Kidney tubule cell (primary cell): ENCODE data around the gene NRXN3.
A peak's percentile ranks its signal among the peaks of the same experiment; 100 is the strongest.
"Not testable (repeated sequence)": the region's sequence is repeated elsewhere in the genome, so short reads cannot be mapped to it uniquely, and the experiment has no call there.

Experiments used
- DNase-seq: peaks from one replicate; pipeline ENCODE4 v3.0.0-alpha.2; 2018; ENCODE audit warnings: low spot score

The NRXN3 gene

DNA sequence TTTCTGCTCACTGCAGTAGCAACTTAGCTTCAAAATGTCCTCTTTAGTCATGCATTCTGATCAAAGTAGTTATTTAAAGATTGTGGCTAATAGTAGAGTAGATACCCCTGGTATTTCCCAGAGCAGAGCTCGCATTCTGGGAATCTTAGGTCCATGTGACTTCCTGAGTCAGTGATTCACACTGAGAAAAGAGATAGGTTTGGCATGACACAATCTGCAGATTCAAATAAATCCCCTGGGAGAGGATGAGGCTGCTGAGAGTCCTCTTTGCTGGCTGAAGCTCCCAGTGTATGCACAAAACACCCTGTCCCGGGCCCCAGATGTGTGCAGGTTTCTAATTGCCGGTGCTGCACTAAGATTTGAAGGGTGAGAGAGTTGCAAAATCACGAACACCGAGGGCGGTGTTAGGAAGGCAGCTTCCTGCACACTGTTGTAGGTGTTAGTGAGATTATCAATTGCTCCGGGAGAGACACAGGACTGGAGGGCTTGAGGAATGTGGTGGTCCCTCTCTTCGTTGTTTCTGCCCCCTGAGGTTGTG is 233.2 kb downstream of the NRXN3 start:
- peak; percentile 96 for DNase-seq

DNA sequence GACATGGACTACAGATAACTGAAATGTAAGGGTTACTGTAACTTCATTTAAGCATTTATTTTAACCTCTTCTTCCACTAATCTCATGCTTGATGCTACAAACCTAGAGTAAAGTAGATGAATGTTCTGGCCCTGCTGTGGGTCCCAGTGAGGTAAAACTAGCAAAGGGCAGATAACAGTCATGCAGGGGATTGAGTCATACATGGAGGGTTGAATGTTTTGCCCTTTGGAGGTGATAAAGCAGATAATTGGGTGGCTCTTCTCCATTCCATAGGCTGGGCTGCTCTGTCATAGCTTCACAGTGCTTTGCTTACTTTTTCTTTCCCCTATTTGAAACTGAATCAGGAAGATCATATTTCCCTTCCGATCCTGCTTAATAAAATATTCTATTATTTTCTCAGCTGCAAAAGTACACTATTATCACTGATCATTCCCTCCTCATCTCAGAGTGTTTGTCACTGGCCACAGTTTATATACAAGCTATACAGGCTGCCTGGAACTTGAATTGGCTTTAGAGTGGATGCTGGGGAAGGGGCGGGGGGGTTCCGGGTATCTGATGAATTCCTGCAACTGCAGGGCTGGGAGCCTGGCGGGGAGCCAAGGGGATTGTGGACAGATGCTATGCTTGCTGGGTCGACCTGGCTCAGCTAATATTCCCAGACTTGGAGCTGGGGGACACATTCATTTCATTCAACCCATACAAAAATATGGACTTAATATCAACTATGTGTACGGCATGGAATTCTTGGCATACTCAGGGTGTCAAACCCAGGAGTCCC is 235.1 kb downstream of the NRXN3 start:
- peak; percentile 62 for DNase-seq

DNA sequence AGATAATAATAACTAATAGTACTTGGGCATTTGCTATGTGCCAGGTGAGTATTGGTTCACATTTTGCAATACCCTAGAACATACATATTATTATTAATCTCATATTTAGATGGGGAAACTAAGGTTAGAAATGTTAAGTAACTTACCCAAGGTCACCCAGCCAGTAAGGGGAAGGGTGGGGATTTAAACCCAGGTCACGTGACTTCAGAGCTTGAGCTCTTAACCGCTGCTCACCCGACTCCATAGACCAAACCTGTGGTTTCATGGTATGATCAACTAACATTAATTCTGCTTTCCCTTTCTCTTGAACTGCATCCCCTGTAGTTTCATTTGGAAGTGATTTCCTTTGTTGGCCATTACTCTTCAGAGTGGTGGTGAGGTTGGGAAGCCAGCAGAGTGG is 242.3 kb downstream of the NRXN3 start:
- DNase-seq: peak; percentile 6

DNA sequence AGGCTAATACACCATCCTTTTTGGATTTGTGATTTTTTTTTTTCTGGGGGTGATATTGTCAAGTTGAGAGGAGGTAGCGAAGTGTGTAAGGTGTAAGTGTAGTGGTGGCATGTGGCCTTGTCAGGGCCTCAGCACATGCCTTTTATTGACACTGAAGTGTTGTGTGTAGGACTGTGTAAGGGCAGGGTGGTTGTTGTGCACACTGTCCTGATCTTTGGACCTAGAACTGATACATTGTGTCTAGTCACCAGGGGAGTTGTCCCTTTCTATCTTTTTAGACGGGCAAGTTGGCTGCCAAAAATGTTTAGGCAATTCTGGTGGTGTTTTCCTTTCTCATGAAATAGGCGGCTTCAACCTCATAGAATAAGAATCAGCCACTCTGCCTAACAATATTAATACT is 244.0 kb downstream of the NRXN3 start:
- no peak for DNase-seq

DNA sequence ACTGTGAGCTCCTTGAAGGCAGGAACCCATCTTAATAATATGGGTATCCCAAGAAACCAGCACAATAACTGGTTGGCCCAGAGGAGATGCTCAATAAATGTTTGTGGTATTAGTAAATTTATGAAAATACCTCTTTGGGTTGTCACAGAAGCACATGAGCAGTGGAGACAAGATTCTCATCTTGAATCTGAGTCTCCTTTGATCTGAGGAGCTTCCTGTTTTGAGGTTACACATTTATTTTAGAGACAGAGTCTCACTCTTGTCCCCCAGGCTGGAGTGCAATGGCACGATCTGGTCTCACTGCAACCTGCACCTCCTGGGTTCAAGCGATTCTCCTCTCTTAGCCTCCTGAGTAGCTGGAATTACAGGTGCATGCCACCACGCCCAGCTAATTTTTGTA is 247.4 kb downstream of the NRXN3 start:
- no peak for DNase-seq

- DNase-seq: peak; percentile 84
Measured at GRCh38 chr14:78424311-78424710, 254.1 kb downstream of the NRXN3 start.

- DNase-seq: peak; percentile 52
Measured at GRCh38 chr14:78425330-78425729, 255.2 kb downstream of the NRXN3 start.

DNA sequence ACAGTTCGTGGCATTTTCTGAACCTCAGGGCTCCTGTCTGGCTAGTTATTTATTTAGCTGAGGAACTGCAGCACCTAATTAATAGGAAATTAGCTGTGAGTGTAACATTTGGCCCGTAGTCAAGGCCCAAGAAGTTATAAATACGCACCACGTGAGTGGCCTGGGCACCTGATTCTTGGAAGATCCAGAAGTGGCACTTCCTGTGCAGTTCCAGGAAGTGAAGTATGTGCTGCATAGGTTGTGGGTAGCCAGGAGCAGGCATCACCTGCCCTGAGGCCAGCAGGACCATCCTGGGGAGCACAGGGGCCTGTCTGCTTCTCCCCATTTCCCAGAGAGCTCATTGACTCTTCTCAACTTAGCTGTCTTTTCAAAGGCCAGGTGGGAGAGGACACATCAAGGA is 255.6 kb downstream of the NRXN3 start:
- DNase-seq: no peak

DNA sequence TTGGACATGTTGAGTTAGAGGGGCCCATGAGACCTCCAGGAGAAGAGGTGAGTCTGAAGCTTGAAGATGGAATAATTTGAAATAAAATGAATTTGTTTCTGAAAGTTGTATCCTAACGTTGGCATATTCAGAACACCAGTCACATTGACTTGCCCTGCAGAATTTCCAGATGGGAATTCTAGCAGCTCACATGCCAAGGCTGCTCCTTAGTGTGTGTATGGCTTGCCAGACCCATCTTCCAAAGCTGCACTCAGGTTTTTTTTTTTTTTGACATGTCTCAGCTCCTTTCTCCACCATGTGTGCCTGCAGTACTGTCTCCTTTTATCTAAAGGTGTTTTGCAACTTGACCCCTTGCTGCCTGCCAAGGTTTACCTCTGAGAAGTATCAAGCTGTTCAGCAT is 261.9 kb downstream of the NRXN3 start:
- DNase-seq: no peak

GRCh38 chr14:78437448-78437847 is 267.3 kb downstream of the NRXN3 start:
- DNase-seq: not testable (repeated sequence)

- DNase-seq: no peak
Measured at GRCh38 chr14:78440356-78440894, 270.3 kb downstream of the NRXN3 start.

DNA sequence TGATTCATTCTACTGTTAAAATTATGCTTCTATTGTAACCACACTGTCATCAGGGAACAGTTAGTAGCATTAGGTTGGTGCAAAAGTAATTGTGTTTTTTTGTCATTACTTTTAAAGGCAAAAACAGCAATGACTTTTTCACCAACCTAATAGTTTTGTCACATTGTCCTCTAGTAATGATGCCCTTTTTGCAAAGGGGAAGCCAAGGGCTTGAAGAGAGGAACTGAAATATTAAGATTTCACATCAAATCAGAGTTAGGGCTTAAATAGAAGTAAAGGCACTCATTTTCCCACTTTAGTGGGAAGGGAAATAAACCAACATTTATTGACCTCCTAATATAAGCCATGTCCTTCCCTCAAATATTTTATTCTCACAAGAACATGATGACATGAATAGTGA is 273.7 kb downstream of the NRXN3 start:
- DNase-seq: no peak

DNA sequence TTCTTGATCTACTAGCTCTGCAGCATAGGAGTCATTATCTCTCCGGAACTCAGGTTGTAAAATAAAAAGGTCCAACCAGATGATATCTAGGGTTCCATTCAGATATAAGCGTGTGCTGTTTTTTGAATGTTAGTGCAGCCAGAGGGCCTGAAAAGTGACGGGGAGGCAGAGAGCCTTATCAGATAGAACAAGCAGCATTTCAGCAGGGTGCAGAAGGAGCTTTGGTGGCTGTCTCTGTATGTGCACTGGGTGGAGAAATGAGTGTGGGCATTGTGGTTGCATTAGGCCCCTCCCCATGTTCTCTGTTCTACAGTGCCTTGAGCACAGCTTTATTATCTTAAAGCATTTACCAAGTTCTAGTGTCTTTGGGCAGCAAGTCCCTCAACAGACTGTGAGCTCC is 275.1 kb downstream of the NRXN3 start:
- no peak for DNase-seq

DNA sequence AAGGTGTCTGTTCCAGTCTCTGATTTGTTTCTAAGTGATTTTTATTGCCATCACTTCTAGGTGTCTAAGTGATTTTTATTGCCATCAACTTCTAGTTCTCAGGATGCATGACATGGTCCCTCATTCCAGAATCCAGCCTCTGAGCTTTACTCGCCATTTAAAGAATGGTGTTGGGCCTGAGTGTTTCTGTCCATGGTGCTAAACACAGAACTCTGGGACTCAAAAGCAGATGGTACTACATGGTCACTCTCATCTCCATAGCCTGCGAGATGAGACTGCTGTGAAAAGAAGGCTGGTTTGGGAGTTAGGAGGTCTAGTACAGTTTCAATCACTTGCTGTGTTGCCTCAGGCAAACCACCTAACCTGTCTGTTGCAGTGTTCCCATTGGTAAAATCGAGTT is 276.6 kb downstream of the NRXN3 start:
- peak; percentile 16 for DNase-seq

DNA sequence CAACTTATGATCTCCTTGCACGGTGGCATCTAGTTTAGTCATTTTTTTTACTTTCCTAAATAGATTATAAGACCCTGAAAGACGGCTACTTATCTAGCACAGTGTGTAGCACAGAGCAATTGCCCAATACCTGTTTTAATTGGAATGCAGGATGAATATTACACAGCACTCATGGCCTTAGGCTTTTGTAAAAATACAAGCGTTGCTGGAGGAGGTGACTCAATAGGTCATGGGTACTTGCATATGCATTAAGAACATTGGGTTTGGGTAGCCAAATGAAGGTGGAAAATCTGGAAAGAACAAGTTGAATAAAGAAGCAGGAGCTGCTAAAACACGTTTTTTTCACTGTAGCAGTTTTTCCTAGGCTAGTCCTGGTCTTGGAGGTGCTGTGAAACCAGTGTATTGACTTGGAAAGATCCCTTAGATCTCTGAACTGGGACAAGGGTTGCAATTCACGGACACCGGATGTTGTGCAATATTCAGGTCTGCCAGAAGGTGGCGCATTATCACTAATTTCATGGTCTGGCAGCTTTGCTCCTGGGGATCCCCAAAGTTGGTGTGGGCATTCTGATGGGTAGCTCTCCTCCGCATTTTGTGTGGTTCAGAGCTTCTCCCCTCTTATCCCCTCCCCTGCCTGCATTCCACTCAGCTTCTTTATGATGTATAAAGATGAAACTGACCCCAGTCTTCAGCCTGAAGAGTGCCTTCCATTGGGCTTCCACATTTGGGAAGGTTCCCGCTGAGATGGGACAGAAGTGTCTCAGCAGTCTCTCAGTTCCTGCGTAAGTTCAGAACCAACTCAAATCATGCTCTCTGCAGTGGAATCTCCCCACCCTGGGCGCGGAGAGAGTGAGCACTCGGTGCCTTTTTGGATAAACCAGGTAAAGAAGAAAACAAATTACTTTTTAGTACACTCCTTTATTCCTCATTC is 278.3 kb downstream of the NRXN3 start:
- peak; percentile 46 for DNase-seq

DNA sequence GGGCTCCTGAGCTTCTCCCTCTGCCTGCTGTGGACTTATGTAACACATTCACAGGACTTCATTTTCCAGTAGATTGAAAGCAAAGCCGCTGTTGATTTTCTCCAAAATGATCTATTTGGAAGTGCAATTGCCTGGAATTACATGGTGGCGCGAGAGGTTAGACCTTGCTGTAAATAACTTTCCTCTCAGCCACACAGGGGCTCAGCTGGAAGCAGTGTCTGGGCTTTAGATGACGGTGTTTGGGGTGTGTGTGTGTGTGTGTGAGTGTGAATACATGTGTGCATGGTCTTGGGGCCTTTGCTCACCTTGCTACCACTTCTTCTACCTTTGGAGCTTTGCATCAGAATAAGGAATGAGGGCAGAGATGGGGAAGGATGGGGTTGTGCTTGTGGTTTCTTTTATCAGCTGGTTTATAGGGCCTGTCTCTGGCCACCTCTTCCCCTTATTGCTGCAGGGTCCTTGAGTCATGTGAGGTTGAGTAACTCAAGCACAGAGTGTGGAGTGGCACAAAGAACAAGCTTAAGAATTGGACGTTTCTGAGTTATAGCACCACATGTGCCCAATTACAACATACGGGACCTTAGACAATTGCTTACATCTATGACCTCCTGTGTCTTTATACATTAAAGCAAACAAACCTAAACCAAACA is 280.6 kb downstream of the NRXN3 start:
- DNase-seq: no peak

- DNase-seq: no peak
Measured at GRCh38 chr14:78451319-78451695, 281.1 kb downstream of the NRXN3 start.

DNA sequence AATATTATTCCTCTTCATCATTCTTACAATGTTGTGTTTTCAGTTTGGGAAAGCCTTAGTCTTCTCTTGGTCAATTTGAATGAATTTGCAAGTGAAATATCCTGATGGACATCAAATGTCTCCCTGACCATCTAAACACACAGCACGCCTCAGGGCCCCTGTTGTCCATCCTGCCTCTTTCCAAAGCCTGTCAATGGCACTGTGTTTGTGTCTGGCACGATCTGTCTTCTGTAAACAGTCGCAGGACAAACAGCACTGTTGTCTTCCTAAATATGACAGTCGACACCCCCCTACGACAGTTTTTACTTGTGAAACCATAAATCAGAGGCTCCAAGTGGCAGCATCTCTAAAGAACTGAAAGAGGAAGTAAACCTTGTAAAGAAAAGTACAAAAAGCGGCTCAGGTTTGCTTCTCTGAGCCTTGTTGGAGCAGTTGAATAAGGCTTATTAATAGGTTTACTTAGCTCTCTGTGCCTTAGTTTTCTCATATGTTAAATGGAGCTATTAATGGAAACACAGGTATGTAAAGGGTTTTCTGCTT is 285.8 kb downstream of the NRXN3 start:
- no peak for DNase-seq

DNA sequence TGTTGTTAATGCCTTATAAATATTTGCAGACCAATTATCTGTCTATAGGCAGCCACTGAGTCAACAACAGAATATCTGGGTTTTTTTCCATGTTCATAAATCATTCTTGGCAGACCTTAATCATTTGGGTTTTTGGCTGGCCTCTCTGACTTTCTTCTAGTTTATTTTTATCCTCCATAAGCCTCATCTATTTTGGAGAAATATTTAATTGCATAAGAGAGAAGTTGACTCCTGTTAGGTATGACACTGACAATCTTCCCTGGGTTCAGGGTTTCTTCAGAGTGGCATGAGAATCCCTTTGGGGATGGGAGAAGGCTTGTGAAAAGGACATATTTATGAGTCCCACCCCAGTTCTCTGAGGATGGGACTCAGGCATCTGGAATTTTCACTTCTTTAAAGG is 299.8 kb downstream of the NRXN3 start:
- no peak for DNase-seq

GRCh38 chr14:78479127-78479780 is 309.1 kb downstream of the NRXN3 start:
- DNase-seq: no peak

DNA sequence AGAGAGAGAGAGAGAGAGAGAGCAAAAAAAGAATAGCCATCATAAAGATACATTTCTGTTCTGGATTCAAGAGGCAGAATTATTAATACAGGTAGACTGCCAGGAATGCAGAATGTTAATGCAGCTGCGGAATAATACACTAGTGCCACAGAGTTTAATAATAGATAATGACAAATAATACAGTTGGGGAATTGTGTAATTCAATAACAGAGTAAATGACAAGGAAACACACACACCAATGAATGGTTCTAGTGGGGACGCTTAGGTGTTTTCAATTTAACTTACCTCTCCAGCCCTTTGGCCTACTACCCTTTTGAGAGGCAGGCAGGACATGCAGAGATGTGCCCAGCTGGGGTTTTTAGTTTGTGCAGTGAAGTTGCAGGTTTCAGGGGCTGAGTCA is 313.9 kb downstream of the NRXN3 start:
- no peak for DNase-seq
